ENCODE results near the gene PPOX. TPM values are rescaled to one million over a fixed set of nuclear protein-coding genes. Genes with fewer than 3 reads are reported as not detected.
A peak's percentile ranks its signal among the peaks of the same experiment; 100 is the strongest.

Gene PPOX
- total RNA-seq, 1 donor from 2014 or later = 18.3 TPM

- H3K27ac ChIP-seq = no peak overlapping the region
- no peaks in the 10 kb centered on the region for H3K36me3 ChIP-seq
- H3K4me1 ChIP-seq = no peaks in the 10 kb centered on the region
- no peak overlapping the region for H3K9ac ChIP-seq
- H3F3A ChIP-seq (ENCODE audit: low read depth) = peaks cover 10% of the 10 kb centered on the region
- H3K4me3 ChIP-seq = peak overlapping the region; percentile 82
- H3K4me1 Mint-ChIP-seq = peaks cover 24% of the 10 kb centered on the region
- no peaks in the 10 kb centered on the region for H3K9me3 Mint-ChIP-seq
- no peaks in the 10 kb centered on the region for H4K20me1 ChIP-seq (ENCODE audit: low read depth)
- H3K79me2 ChIP-seq (ENCODE audit: low read depth) = no peaks in the 10 kb centered on the region
- peak overlapping the region; percentile 99 for H3K4me3 Mint-ChIP-seq
- peak overlapping the region; percentile 16 for H3K27ac Mint-ChIP-seq
- H2AFZ ChIP-seq (replicated peaks) = peak overlapping the region; percentile 98
- DNase-seq (ENCODE audit: low spot score) = no peak
- no peak for TF ChIP-seq EZH2phosphoT487 (IDR thresholded peaks at IDR 0.05)
- no peak for TF ChIP-seq CTCF (IDR thresholded peaks at IDR 0.05)
- no peak for TF ChIP-seq EZH2 (IDR thresholded peaks at IDR 0.05)
- H3K4me2 ChIP-seq = peak overlapping the region; percentile 94
- no peaks in the 10 kb centered on the region for H3K9me3 ChIP-seq (ENCODE audit: low read depth)
- H3K27me3 ChIP-seq = peaks cover 10% of the 10 kb centered on the region
- H3K27me3 Mint-ChIP-seq (ENCODE audit: insufficient read depth, low read depth) = peaks cover 3% of the 10 kb centered on the region
- peaks cover 17% of the 10 kb centered on the region for H3K36me3 Mint-ChIP-seq
These were observed 11.7 kb downstream of the PPOX start for GRCh38 chr1:161177936-161178244.

- Mint-ChIP-seq H3K4me1 (peaks cover 24% of the 10 kb centered on the region), H3K27me3 (ENCODE audit: insufficient read depth, low read depth) (peaks cover 8% of the 10 kb centered on the region), H3K36me3 (peaks cover 10% of the 10 kb centered on the region), H3K4me3 (no peak overlapping the region), H3K27ac (no peak overlapping the region), H3K9me3 (no peaks in the 10 kb centered on the region)
- H3K27ac ChIP-seq = no peak overlapping the region
- no peak for DNase-seq (ENCODE audit: low spot score)
- peaks cover 10% of the 10 kb centered on the region for H3K27me3 ChIP-seq
- no peaks in the 10 kb centered on the region for H3K9me3 ChIP-seq (ENCODE audit: low read depth)
- H3K4me3 ChIP-seq = no peak overlapping the region
- no peak overlapping the region for H2AFZ ChIP-seq (replicated peaks)
- H3K36me3 ChIP-seq = no peaks in the 10 kb centered on the region
- peaks cover 10% of the 10 kb centered on the region for H3F3A ChIP-seq (ENCODE audit: low read depth)
- no peak overlapping the region for H3K9ac ChIP-seq
- H3K4me1 ChIP-seq = no peaks in the 10 kb centered on the region
- TF ChIP-seq CTCF (IDR thresholded peaks at IDR 0.05) (no peak), EZH2phosphoT487 (IDR thresholded peaks at IDR 0.05) (no peak), EZH2 (IDR thresholded peaks at IDR 0.05) (no peak)
- H4K20me1 ChIP-seq (ENCODE audit: low read depth) = no peaks in the 10 kb centered on the region
- no peak overlapping the region for H3K4me2 ChIP-seq
- H3K79me2 ChIP-seq (ENCODE audit: low read depth) = no peaks in the 10 kb centered on the region
These were observed 13.5 kb downstream of the PPOX start for GRCh38 chr1:161179698-161180097.

GRCh38 chr1:161180639-161181038, 14.4 kb downstream of the PPOX start:
- no peak overlapping the region for H3K9ac ChIP-seq
- H3K79me2 ChIP-seq (ENCODE audit: low read depth) = no peaks in the 10 kb centered on the region
- H3K4me3 ChIP-seq = no peak overlapping the region
- peaks cover 10% of the 10 kb centered on the region for H3K27me3 ChIP-seq
- no peaks in the 10 kb centered on the region for H3K4me1 ChIP-seq
- Mint-ChIP-seq H3K27ac (no peak overlapping the region), H3K36me3 (peaks cover 6% of the 10 kb centered on the region), H3K27me3 (ENCODE audit: insufficient read depth, low read depth) (peaks cover 8% of the 10 kb centered on the region), H3K9me3 (no peaks in the 10 kb centered on the region), H3K4me1 (peaks cover 22% of the 10 kb centered on the region), H3K4me3 (no peak overlapping the region)
- H3K27ac ChIP-seq = no peak overlapping the region
- no peaks in the 10 kb centered on the region for H4K20me1 ChIP-seq (ENCODE audit: low read depth)
- TF ChIP-seq CTCF (IDR thresholded peaks at IDR 0.05) = peak; percentile 48
- TF ChIP-seq EZH2 (IDR thresholded peaks at IDR 0.05) = no peak
- H2AFZ ChIP-seq (replicated peaks) = no peak overlapping the region
- no peaks in the 10 kb centered on the region for H3K9me3 ChIP-seq (ENCODE audit: low read depth)
- peak; percentile 27 for DNase-seq (ENCODE audit: low spot score)
- H3K4me2 ChIP-seq = no peak overlapping the region
- no peaks in the 10 kb centered on the region for H3K36me3 ChIP-seq
- peaks cover 10% of the 10 kb centered on the region for H3F3A ChIP-seq (ENCODE audit: low read depth)

- H3K27ac Mint-ChIP-seq = no peak overlapping the region
- H3K4me1 Mint-ChIP-seq = peaks cover 9% of the 10 kb centered on the region
- no peak for DNase-seq (ENCODE audit: low spot score)
- no peaks in the 10 kb centered on the region for H3K36me3 ChIP-seq
- no peak overlapping the region for H3K27ac ChIP-seq
- no peak overlapping the region for H3K4me3 Mint-ChIP-seq
- H3K9ac ChIP-seq = no peak overlapping the region
- no peaks in the 10 kb centered on the region for H3K9me3 Mint-ChIP-seq
- H3K4me2 ChIP-seq = no peak overlapping the region
- H3K27me3 ChIP-seq = peaks cover 10% of the 10 kb centered on the region
- no peak overlapping the region for H3K4me3 ChIP-seq
- H3K4me1 ChIP-seq = no peaks in the 10 kb centered on the region
- H3K79me2 ChIP-seq (ENCODE audit: low read depth) = no peaks in the 10 kb centered on the region
- peaks cover 10% of the 10 kb centered on the region for H3F3A ChIP-seq (ENCODE audit: low read depth)
- no peaks in the 10 kb centered on the region for H3K9me3 ChIP-seq (ENCODE audit: low read depth)
- H3K27me3 Mint-ChIP-seq (ENCODE audit: insufficient read depth, low read depth) = peaks cover 8% of the 10 kb centered on the region
- no peak overlapping the region for H2AFZ ChIP-seq (replicated peaks)
- no peaks in the 10 kb centered on the region for H3K36me3 Mint-ChIP-seq
- no peak for TF ChIP-seq EZH2phosphoT487 (IDR thresholded peaks at IDR 0.05)
- TF ChIP-seq EZH2 (IDR thresholded peaks at IDR 0.05) = no peak
- no peak for TF ChIP-seq CTCF (IDR thresholded peaks at IDR 0.05)
- H4K20me1 ChIP-seq (ENCODE audit: low read depth) = no peaks in the 10 kb centered on the region
These were observed 16.0 kb downstream of the PPOX start for GRCh38 chr1:161182214-161182613.

Data from neural progenitor cell (in vitro differentiated cells).